Stimulated activated CD4-positive, alpha-beta T cell treated with anti-CD3 and anti-CD28 coated beads, Interleukin-4, amount 100 ng/mL, for 1 hour (primary cell): ENCODE measurements around the gene MYL5.

Experiments used
- DNase-seq: peaks from one replicate; pipeline ENCODE4 v3.0.0-alpha.2; 2020

Gene MYL5

GRCh38 chr4:675036-675882, 917 bp downstream of the MYL5 start:
- no peak for DNase-seq

- DNase-seq, result no peak
Observed at GRCh38 chr4:675980-676870, 1.9 kb downstream of the MYL5 start.

GRCh38 chr4:676871-677235, 2.5 kb downstream of the MYL5 start:
- no peak for DNase-seq

- DNase-seq, result peak; percentile 54
Observed at GRCh38 chr4:677431-678293, 3.3 kb downstream of the MYL5 start.

- DNase-seq, result no peak
Observed at GRCh38 chr4:678331-679103, 4.2 kb downstream of the MYL5 start.

- DNase-seq, result no peak
Observed at GRCh38 chr4:679104-679481, 4.8 kb downstream of the MYL5 start.

- no peak for DNase-seq
Observed at GRCh38 chr4:679629-680028, 5.3 kb downstream of the MYL5 start.

GRCh38 chr4:680091-680490, 5.7 kb downstream of the MYL5 start:
- no peak for DNase-seq

GRCh38 chr4:680551-680927, 6.2 kb downstream of the MYL5 start:
- DNase-seq, result no peak

GRCh38 chr4:680928-681645, 6.7 kb downstream of the MYL5 start:
- no peak for DNase-seq

- DNase-seq, result no peak
Observed at GRCh38 chr4:681736-682451, 7.6 kb downstream of the MYL5 start.

- DNase-seq, result no peak
Observed at GRCh38 chr4:682490-683172, 8.3 kb downstream of the MYL5 start.

- DNase-seq, result no peak
Observed at GRCh38 chr4:683247-683897, 9.0 kb downstream of the MYL5 start.

GRCh38 chr4:683982-684622, 9.8 kb downstream of the MYL5 start:
- no peak for DNase-seq

- no peak for DNase-seq
Observed at GRCh38 chr4:684623-685327, 10.4 kb downstream of the MYL5 start.

GRCh38 chr4:685679-686412, 11.5 kb downstream of the MYL5 start:
- no peak for DNase-seq

GRCh38 chr4:686413-687040, 12.2 kb downstream of the MYL5 start:
- DNase-seq, result no peak
